Stomach smooth muscle (tissue), 2 donors: ENCODE measurements around the gene ZNF12.
"Not testable (repeated sequence)": the region's sequence is repeated elsewhere in the genome, so short reads cannot be mapped to it uniquely, and the experiment has no call there.

Experiments used
- H3K27ac ChIP-seq: one replicate; pipeline ENCODE4 v1.7.0; 2013; ENCODE audit warnings: mild to moderate bottlenecking, low read length, inconsistent platforms
- H3K27me3 ChIP-seq, 2 donors: one replicate each; pipeline ENCODE4 v1.7.0; 2013; ENCODE audit warnings: low read length in 2 of 2; ENCODE audit not compliant: insufficient read depth in 2 of 2, control insufficient read depth in 1 of 2
- H3K36me3 ChIP-seq, 2 donors: one replicate each; pipeline ENCODE4 v1.7.0; 2013; ENCODE audit warnings: low read length in 2 of 2; ENCODE audit not compliant: control insufficient read depth in 2 of 2, insufficient read depth in 2 of 2
- H3K4me1 ChIP-seq: one replicate; pipeline ENCODE4 v1.7.0; 2013; ENCODE audit warnings: low read length; ENCODE audit not compliant: control insufficient read depth, insufficient read depth
- H3K4me3 ChIP-seq, 2 donors: one replicate each; pipeline ENCODE4 v1.7.0; 2013; ENCODE audit warnings: low read length in 2 of 2
- H3K9ac ChIP-seq, 2 donors: one replicate each; pipeline ENCODE4 v1.7.0; 2013; ENCODE audit warnings: low read length in 2 of 2, mild to moderate bottlenecking in 1 of 2
- H3K9me3 ChIP-seq, 2 donors: one replicate each; pipeline ENCODE4 v1.7.0; 2013; ENCODE audit warnings: low read length in 2 of 2; ENCODE audit not compliant: control insufficient read depth in 2 of 2
- donor health status: healthy.
- donor health status: Pancreatic carcinoma.

Gene ZNF12

DNA sequence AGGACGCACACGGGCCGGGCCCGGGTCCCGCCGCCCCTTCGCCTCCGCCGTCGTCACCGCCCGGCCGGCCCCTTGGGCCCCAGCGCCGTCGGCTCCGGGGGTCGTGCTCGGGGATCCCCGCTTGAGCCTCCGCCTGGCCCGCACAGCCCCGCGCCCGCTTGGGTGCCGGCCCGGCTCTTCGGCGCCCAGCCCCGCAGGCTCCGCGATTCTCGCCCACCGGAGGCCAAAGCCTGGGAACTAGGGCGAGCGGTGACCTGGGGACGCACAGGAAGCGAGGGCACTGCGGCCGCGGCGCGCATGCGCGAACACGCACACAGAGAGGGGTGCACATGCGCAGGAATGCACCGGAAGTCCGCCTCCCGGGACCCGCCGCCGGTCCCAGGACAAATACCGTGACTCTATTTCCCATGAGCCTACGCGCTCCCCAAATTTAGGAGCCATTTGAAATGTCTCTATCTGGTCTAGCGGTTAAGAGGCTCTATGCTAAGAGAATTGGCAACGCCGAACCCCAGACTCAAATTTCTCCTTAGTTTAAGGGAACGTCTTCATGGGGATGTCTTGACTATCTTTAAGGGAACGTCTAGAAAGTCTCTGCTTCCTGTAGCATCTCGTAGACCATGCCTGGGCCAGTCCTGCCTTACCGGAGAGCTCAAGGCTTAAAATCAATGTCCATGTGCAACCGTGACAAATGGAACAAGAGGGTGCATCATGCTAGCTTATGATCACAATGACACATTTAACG, at the start of gene ZNF12:
ZNF12 (minus strand) TSS at position 282 of the 742 bp plus-strand sequence. CDS start 1,774 bp downstream, outside the sequence.
- H3K9ac ChIP-seq = peak within 1 kb of the TSS; percentile 87 to 90
- H3K27me3 ChIP-seq = no peaks in the 10 kb centered on the region
- peaks cover 11 to 12% of the 10 kb centered on the region in 2 donors for H3K36me3 ChIP-seq
- H3K4me3 ChIP-seq = peak within 1 kb of the TSS; percentile 95 to 96
- peaks cover 22% of the 10 kb centered on the region for H3K4me1 ChIP-seq
- H3K9me3 ChIP-seq = no peaks in the 10 kb centered on the region
- H3K27ac ChIP-seq = peak within 1 kb of the TSS; percentile 80

GRCh38 chr7:6753964-6754363, 47.2 kb upstream of the ZNF12 start, which contains the start of gene RSPH10B2:
Gene RSPH10B2, plus strand, starts transcription at chr7:6754103. Its CDS starts 3,575 bp downstream, at chr7:6757678.
- H3K27ac ChIP-seq, H3K9ac ChIP-seq, H3K27me3 ChIP-seq, H3K4me1 ChIP-seq, H3K9me3 ChIP-seq, H3K36me3 ChIP-seq, H3K4me3 ChIP-seq: not testable (repeated sequence)

DNA sequence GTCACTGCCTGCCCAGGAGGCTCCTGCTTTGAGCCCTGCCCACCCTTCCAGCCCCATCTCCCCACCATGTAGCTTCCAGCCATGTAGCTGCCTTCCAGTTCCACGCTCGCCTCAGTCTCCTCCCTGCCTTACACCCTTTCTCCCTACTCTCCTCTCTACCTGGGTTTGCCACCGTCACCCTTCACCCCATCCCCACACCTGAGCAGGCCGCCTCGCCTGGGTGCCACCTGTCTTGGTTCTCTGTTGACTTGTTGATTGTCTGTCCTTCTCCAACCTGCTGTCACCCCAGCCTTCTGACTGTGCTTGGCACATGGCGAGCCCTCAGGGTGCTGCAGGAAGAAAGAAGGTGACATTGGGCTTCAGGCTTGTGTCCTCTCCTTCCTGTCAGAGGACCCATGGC, 43.4 kb upstream of the ZNF12 start:
- H3K4me1 ChIP-seq, H3K9me3 ChIP-seq, H3K9ac ChIP-seq, H3K27me3 ChIP-seq, H3K4me3 ChIP-seq, H3K27ac ChIP-seq, H3K36me3 ChIP-seq: not testable (repeated sequence)

DNA sequence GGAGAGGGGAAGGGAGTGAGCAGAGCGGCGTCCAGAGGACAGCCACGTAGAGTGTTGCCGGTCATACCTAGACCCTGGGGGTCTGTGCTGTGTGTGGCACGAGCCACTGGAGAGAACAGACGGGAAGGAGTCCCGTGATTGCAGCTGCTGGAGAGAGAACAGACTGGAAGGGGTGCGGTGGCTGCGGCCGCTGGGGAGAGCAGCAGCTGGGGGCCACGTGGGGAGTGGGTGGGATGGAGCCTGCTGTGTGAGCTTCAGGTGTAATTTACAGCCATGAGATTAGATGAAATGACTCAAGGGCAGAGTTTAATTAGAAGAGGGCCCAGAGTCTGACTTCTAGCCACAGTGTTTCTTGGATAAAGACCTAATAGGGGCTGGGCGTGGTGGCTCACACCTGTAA, 42.6 kb upstream of the ZNF12 start:
- not testable (repeated sequence) for H3K36me3 ChIP-seq, H3K4me3 ChIP-seq, H3K9me3 ChIP-seq, H3K27ac ChIP-seq, H3K4me1 ChIP-seq, H3K9ac ChIP-seq, H3K27me3 ChIP-seq

DNA sequence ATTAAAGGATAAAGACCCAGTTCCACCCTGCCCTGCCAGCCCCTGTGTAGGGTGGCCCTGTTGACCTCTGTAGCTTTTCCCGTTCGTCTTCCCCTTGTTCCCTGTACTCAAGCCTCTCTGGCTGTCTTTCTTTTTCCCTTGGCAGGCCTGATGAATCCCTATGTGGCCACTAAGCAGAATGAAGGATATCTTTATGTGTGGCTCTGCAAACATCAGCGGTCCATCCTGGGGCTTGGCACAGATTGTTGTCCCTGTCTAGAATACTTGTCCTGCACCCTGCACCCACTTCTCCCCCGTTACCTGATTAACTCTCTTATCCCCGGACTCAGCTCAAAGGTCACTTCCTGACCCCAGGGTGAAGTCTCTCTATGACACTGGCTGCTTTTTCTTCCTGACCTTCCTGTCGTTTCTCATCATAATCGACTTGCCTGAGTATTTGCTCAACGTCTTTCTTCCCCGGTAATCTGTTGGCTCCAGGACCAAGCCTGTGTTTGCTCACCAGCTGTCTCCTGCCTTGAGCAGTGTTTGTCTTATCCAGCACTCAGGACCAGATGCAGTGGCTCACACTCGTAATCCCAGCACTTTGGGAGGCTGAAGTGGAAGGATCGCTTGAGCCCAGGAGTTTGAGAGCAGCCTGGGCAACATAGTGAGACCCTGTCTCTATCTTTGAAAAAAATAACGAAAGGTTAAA, 37.8 kb upstream of the ZNF12 start:
- not testable (repeated sequence) for H3K4me3 ChIP-seq, H3K9ac ChIP-seq, H3K4me1 ChIP-seq, H3K27me3 ChIP-seq, H3K36me3 ChIP-seq, H3K27ac ChIP-seq, H3K9me3 ChIP-seq

- H3K27ac ChIP-seq, H3K9me3 ChIP-seq, H3K4me1 ChIP-seq, H3K27me3 ChIP-seq, H3K9ac ChIP-seq, H3K4me3 ChIP-seq, H3K36me3 ChIP-seq: not testable (repeated sequence)
Measured at GRCh38 chr7:6738415-6738814, 31.7 kb upstream of the ZNF12 start.

DNA sequence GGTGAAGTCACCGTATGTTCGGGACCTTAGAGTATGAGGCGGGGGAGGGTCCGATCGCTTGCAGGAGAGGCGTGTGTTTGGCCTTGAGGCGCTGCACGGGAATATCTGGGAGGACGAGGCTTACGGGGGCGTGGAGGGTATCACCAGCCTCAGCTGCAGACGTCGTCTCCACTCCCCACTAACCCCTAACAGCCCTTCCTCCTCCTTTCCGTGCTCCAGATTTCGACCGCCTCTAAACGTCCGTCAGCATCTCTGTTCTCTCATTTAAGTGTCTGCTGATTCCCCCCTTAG, 23.5 kb upstream of the ZNF12 start:
- H3K27me3 ChIP-seq = no peaks in the 10 kb centered on the region
- H3K36me3 ChIP-seq = peaks cover 0 to 2% of the 10 kb centered on the region in 2 donors
- H3K4me3 ChIP-seq = peak overlapping the region; percentile 63 to 86
- H3K9ac ChIP-seq = peak overlapping the region; percentile 83 to 87
- H3K4me1 ChIP-seq = peaks cover 2% of the 10 kb centered on the region
- peak overlapping the region; percentile 77 for H3K27ac ChIP-seq
- no peaks in the 10 kb centered on the region for H3K9me3 ChIP-seq

- H3K4me1 ChIP-seq = peaks cover 2% of the 10 kb centered on the region
- H3K27ac ChIP-seq = peak overlapping the region; percentile 77
- peak overlapping the region; percentile 83 to 87 for H3K9ac ChIP-seq
- H3K4me3 ChIP-seq = peak overlapping the region; percentile 63 to 86
- H3K9me3 ChIP-seq = no peaks in the 10 kb centered on the region
- peaks cover 0 to 2% of the 10 kb centered on the region in 2 donors for H3K36me3 ChIP-seq
- H3K27me3 ChIP-seq = peaks cover 0 to 2% of the 10 kb centered on the region in 2 donors
Measured at GRCh38 chr7:6729492-6730342, 23.0 kb upstream of the ZNF12 start.

DNA sequence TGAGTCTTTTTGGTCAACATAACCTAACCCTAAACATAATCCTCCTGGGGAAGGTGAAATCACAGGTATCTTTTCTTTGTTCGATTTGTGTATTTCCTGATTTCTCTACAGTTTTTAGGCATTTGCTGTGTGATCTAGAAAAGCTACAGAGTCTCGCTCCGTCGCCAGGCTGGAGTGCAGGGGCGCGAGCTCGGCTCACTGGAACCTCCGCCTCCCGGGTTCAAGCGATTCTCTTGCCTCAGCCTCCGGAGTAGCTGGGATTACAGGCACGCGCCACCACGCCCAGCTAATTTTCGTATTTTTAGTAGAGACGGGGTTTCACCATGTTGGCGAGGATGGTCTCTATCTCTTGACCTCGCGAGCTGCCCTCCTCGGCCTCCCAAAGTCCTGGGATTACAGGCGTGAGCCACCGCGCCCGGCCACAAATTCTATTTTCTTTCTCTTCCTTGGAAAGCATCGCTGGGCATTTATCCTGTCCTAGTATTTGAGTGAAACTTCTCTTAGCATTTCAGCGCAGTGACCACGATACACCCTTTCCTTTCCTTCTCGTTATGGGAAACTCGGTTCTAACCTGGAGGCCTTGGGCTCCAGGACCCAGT, 22.2 kb upstream of the ZNF12 start:
- H3K36me3 ChIP-seq, H3K27me3 ChIP-seq, H3K9me3 ChIP-seq, H3K4me1 ChIP-seq: not testable (repeated sequence)
- peak overlapping the region; percentile 72 to 87 for H3K9ac ChIP-seq
- peak overlapping the region; percentile 77 for H3K27ac ChIP-seq
- H3K4me3 ChIP-seq = peak overlapping the region; percentile 63 to 86

GRCh38 chr7:6727663-6728062, 20.9 kb upstream of the ZNF12 start:
- Histone ChIP-seq H3K27ac (no peak overlapping the region), H3K9me3 (no peaks in the 10 kb centered on the region), H3K27me3 (peaks cover 0 to 2% of the 10 kb centered on the region in 2 donors), H3K4me1 (peaks cover 2% of the 10 kb centered on the region), H3K9ac (no peak overlapping the region), H3K4me3 (no peak overlapping the region), H3K36me3 (peaks cover 0 to under 1% of the 10 kb centered on the region in 2 donors)
